NB4 (cell line): ENCODE results near the gene MOB1B.

Experiments
- DNase-seq: peaks from one replicate; pipeline ENCODE4 v3.0.0; 2010; ENCODE audit warnings: low read depth
- H3K4me3 ChIP-seq: one replicate; pipeline ENCODE4 v1.5.1; 2011; ENCODE audit warnings: mild to moderate bottlenecking, low read depth, low read length, moderate library complexity
- MYC ChIP-seq: IDR thresholded peaks from 2 replicates; pipeline ENCODE4 v1.6.1; 2011; ENCODE audit warnings: low read depth, low read length
- POLR2A ChIP-seq: IDR thresholded peaks from 2 replicates; pipeline ENCODE4 v1.6.1; 2011; ENCODE audit warnings: mild to moderate bottlenecking; ENCODE audit not compliant: insufficient read length; ENCODE audit errors: extremely low read depth
- TF ChIP-seq, protein P1 (sequence below): IDR thresholded peaks from one replicate; pipeline ENCODE4 v1.5.1; 2012; ENCODE audit warnings: low read depth, low read length
- TF ChIP-seq, protein P2 (sequence below): IDR thresholded peaks from 2 replicates; pipeline ENCODE4 v1.6.1; 2011; ENCODE audit warnings: low read depth, low read length

Gene MOB1B

DNA sequence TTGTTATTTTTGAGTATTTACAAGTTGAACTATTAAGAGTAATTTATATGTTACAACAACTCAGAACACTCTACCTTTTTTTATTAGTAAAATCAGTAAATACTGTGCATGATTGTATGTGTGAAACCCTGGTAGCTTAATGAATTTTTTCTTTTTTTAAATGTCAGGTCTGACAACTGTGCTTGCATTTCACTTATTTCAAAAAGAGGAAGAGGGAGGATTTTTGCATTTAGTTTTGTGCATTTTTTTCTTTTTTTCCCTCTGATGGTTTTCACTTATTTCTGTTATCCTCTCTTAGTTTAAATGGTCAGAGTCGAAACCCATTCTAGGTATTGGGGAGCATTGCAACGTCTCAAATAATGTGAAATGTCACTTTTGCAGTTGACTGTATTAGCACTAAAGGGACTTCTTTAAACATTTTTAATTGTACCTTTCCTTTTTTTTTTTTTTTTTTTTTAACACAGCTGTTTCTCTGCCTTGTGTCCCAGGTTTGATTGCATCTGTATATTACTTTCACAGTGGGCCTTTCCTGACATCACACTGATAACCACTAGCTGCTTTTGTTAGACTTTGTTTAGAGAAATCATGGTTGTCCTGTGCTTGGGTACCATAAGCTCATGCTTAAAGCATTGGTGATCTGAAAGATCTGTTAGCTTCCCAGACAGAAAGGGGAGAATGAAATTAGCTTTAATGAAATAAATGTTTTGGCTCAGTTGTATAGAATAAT is 28.5 kb downstream of the MOB1B start:
- DNase-seq: no peak
- H3K4me3 ChIP-seq: no peak overlapping the region
- no peak for TF ChIP-seq POLR2A
- TF ChIP-seq, protein P1, sequence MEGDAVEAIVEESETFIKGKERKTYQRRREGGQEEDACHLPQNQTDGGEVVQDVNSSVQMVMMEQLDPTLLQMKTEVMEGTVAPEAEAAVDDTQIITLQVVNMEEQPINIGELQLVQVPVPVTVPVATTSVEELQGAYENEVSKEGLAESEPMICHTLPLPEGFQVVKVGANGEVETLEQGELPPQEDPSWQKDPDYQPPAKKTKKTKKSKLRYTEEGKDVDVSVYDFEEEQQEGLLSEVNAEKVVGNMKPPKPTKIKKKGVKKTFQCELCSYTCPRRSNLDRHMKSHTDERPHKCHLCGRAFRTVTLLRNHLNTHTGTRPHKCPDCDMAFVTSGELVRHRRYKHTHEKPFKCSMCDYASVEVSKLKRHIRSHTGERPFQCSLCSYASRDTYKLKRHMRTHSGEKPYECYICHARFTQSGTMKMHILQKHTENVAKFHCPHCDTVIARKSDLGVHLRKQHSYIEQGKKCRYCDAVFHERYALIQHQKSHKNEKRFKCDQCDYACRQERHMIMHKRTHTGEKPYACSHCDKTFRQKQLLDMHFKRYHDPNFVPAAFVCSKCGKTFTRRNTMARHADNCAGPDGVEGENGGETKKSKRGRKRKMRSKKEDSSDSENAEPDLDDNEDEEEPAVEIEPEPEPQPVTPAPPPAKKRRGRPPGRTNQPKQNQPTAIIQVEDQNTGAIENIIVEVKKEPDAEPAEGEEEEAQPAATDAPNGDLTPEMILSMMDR: no peak
- TF ChIP-seq, protein P2, sequence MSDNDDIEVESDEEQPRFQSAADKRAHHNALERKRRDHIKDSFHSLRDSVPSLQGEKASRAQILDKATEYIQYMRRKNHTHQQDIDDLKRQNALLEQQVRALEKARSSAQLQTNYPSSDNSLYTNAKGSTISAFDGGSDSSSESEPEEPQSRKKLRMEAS: no peak
- TF ChIP-seq MYC: no peak

DNA sequence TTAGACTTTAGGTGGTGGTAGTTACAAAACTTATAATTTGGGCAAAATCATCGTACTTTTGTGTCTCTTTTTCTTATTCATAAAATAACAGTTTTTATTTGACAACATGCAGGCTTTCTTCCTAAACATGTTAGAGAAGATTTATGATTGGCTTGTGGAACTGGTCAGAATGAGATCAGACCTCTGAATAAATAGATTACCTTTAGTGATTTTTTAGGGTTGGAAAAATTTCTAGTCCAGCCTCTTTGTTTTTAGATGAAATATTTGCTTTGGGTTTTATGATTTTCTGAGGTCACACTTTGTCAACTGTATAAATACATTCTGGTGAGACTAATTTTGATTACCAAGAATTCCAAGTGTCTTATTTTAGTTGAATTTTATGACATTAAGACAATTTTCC is 29.2 kb downstream of the MOB1B start:
- no peak for DNase-seq
- TF ChIP-seq POLR2A: no peak
- TF ChIP-seq MYC: no peak
- TF ChIP-seq, protein P1: no peak
- TF ChIP-seq, protein P2: no peak
- H3K4me3 ChIP-seq: no peak overlapping the region

DNA sequence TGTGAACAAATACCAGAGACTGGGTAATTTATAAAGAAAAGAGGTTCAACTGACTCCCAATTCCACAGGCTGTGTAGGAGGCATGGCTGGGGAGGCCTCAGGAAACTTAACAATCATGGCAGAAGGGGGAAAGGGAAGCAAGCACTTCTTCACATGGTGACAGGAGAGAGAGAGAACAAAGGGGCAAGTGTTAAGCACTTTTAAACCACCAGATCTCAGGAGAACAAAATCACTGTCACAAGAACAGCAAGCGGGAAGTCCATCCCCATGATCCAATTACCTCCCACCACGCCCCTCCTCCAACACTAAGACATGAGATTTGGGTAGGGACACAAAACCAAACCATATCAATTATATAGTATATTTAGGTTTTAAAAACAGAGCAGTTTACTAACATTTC is 30.8 kb downstream of the MOB1B start:
- DNase-seq: no peak
- H3K4me3 ChIP-seq: no peak overlapping the region
- TF ChIP-seq MYC (no peak), POLR2A (no peak)
- TF ChIP-seq, protein P1: no peak
- TF ChIP-seq, protein P2: no peak

DNA sequence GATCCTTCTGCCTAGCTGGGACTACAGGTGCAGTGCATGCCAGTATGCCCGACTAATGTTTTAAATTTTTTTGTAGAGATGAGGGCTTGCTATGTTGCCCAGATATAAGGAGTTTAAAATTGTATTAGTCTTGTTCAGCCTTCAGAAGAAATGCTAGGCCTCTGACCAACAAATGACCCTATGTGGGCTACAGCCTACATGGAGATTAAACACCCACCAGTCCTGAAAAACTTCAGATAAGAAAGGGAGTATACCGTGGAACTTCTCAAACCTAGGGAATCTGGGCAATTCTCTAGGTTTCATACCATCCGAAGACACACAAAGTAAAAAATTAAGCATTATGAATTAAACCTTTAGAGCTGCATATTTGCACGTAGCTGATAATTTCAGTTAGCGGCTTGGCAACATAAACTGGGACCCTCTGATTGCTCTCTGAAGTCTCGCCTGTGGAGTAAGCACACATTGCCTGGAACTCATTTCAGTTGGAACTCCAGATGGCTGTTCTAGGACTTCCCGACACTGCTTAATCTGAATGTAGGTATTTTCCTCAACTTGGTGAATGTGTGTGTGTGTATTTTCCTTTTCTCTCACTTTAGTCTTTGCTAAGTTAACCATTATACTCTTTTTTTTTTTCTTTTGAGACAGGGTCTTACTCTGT is 33.0 kb downstream of the MOB1B start:
- H3K4me3 ChIP-seq: no peak overlapping the region
- TF ChIP-seq POLR2A (no peak), MYC (no peak)
- TF ChIP-seq, protein P1: no peak
- TF ChIP-seq, protein P2: no peak
- DNase-seq: no peak

DNA sequence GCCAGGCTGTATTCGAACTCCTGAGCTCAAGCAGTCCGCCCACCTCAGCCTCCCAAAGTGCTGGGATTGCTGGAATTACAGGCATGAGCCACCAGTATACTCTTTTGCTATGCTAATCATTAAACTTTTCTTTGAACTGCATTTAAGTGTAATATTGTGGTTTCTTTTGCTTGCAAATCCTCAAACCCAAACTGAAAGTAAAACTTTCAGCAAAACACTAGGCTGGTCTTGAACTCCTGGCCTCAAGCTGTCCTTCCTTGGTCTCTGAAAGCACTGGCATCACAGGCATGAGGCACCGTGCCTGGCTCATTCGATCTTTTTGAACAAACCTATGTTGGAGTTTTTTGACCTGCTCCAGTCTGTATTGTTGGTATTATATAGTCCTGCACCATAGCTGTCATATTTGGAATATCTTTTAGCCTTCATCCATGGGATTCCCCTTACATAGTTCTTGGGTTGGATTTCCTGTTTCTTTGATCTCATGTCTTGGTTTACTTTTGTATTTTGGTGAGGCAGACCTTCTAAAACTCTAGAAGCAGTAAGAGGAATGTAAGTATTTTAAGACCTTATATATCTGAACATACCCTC is 34.1 kb downstream of the MOB1B start:
- no peak overlapping the region for H3K4me3 ChIP-seq
- DNase-seq: no peak
- TF ChIP-seq POLR2A: no peak
- TF ChIP-seq, protein P2: no peak
- TF ChIP-seq, protein P1: no peak
- TF ChIP-seq MYC: no peak
